SK-N-MC (cell line): ENCODE measurements around the gene ATXN1.

Source experiments
- DNase-seq: peaks from one replicate; pipeline ENCODE4 v3.0.0-alpha.2; 2011; ENCODE audit warnings: low read depth, low spot score
- H3K27ac ChIP-seq: fragments of 200-600 bp; sonication (generic); 2 replicates; pipeline ENCODE4 v1.5.1; 2016; ENCODE audit warnings: mixed run types
- H3K36me3 ChIP-seq: fragments of 200-600 bp; sonication (generic); 2 replicates; pipeline ENCODE4 v1.6.1; 2017; ENCODE audit warnings: antibody characterized with exemption, low read length, mixed read lengths; ENCODE audit not compliant: insufficient read depth
- H3K4me3 ChIP-seq: fragments of 200-600 bp; sonication (generic); 2 replicates; pipeline ENCODE4 v1.5.1; 2016
- H3K9ac ChIP-seq: fragments of 200-600 bp; sonication (generic); 2 replicates; pipeline ENCODE4 v1.8.0; 2017; ENCODE audit warnings: mixed run types, mixed read lengths; ENCODE audit not compliant: insufficient read length
- H3K9me3 ChIP-seq: fragments of 200-600 bp; sonication (generic); 2 replicates; pipeline ENCODE4 v1.6.1; 2017; ENCODE audit warnings: low read depth, mild to moderate bottlenecking, antibody characterized with exemption, low read length, moderate library complexity, mixed read lengths
- EZH2 ChIP-seq: fragments of 200-600 bp; sonication (generic); IDR thresholded peaks from one replicate; pipeline ENCODE4 v1.6.1; 2017; ENCODE audit warnings: antibody characterized with exemption
- FOXP2 ChIP-seq: optimal IDR thresholded peaks from 2 replicates; pipeline ENCODE3; 2011; ENCODE audit warnings: mild to moderate bottlenecking, moderate library complexity; ENCODE audit not compliant: insufficient read depth; ENCODE audit errors: extremely low read length, control extremely low read depth
- POLR2AphosphoS5 ChIP-seq: IDR thresholded peaks from 2 replicates; pipeline ENCODE4 v1.6.1; 2012; ENCODE audit warnings: mild to moderate bottlenecking, low read depth, low read length, borderline replicate concordance

The ATXN1 gene

GRCh38 chr6:16377470-16377869 lies 383.8 kb downstream of the ATXN1 start:
- H3K36me3 ChIP-seq = no peaks in the 10 kb centered on the region
- TF ChIP-seq EZH2 (no peak), FOXP2 (no peak), POLR2AphosphoS5 (no peak)
- no peak for DNase-seq

GRCh38 chr6:16375843-16376242 lies 385.4 kb downstream of the ATXN1 start:
- H3K9ac ChIP-seq = no peak overlapping the region
- H3K27ac ChIP-seq = peak overlapping the region; percentile 1; the same call in 1 of the 2 replicates
- no peak overlapping the region for H3K4me3 ChIP-seq
- TF ChIP-seq EZH2 (no peak), FOXP2 (no peak), POLR2AphosphoS5 (no peak)
- no peaks in the 10 kb centered on the region for H3K9me3 ChIP-seq
- peak; percentile 20 for DNase-seq
- H3K36me3 ChIP-seq = no peaks in the 10 kb centered on the region

More at GRCh38 chr6:16377470-16377869, 383.8 kb downstream of the ATXN1 start:
- Histone ChIP-seq H3K27ac (no peak overlapping the region), H3K9me3 (no peaks in the 10 kb centered on the region), H3K9ac (no peak overlapping the region), H3K4me3 (no peak overlapping the region)

GRCh38 chr6:16375206-16375605 lies 386.1 kb downstream of the ATXN1 start:
- no peaks in the 10 kb centered on the region for H3K36me3 ChIP-seq
- H3K9ac ChIP-seq = no peak overlapping the region
- H3K27ac ChIP-seq = no peak overlapping the region
- H3K9me3 ChIP-seq = no peaks in the 10 kb centered on the region
- H3K4me3 ChIP-seq = no peak overlapping the region
- no peak for DNase-seq
- TF ChIP-seq FOXP2 = no peak
- TF ChIP-seq EZH2 = no peak
- no peak for TF ChIP-seq POLR2AphosphoS5

GRCh38 chr6:16374461-16375200 lies 386.6 kb downstream of the ATXN1 start:
- DNase-seq = no peak

GRCh38 chr6:16374016-16374415 lies 387.2 kb downstream of the ATXN1 start:
- H3K4me3 ChIP-seq = no peak overlapping the region
- TF ChIP-seq POLR2AphosphoS5 = no peak
- TF ChIP-seq FOXP2 = no peak
- TF ChIP-seq EZH2 = no peak
- no peaks in the 10 kb centered on the region for H3K36me3 ChIP-seq
- H3K9me3 ChIP-seq = no peaks in the 10 kb centered on the region
- DNase-seq = no peak
- H3K27ac ChIP-seq = no peak overlapping the region
- H3K9ac ChIP-seq = no peak overlapping the region

More at GRCh38 chr6:16374461-16375200, 386.6 kb downstream of the ATXN1 start:
- H3K27ac ChIP-seq = no peak overlapping the region
- H3K9ac ChIP-seq = no peak overlapping the region
- H3K4me3 ChIP-seq = no peak overlapping the region
- H3K36me3 ChIP-seq = no peaks in the 10 kb centered on the region
- TF ChIP-seq POLR2AphosphoS5 = no peak
- no peaks in the 10 kb centered on the region for H3K9me3 ChIP-seq

- Histone ChIP-seq H3K9me3 (no peaks in the 10 kb centered on the region), H3K9ac (no peak overlapping the region), H3K36me3 (no peaks in the 10 kb centered on the region), H3K27ac (no peak overlapping the region), H3K4me3 (no peak overlapping the region)
- TF ChIP-seq POLR2AphosphoS5 (no peak), EZH2 (no peak), FOXP2 (no peak)
- no peak for DNase-seq
Measured at GRCh38 chr6:16372029-16372776, 389.1 kb downstream of the ATXN1 start.

- no peaks in the 10 kb centered on the region for H3K36me3 ChIP-seq
- TF ChIP-seq EZH2 (no peak), POLR2AphosphoS5 (no peak), FOXP2 (no peak)
- no peak overlapping the region for H3K4me3 ChIP-seq
- no peaks in the 10 kb centered on the region for H3K9me3 ChIP-seq
- no peak overlapping the region for H3K27ac ChIP-seq
- no peak overlapping the region for H3K9ac ChIP-seq
- no peak for DNase-seq
Measured at GRCh38 chr6:16371401-16371800, 389.9 kb downstream of the ATXN1 start.

GRCh38 chr6:16370943-16371342 lies 390.3 kb downstream of the ATXN1 start:
- Histone ChIP-seq H3K9ac (no peak overlapping the region), H3K4me3 (no peak overlapping the region), H3K36me3 (no peaks in the 10 kb centered on the region), H3K9me3 (no peaks in the 10 kb centered on the region), H3K27ac (no peak overlapping the region)
- no peak for TF ChIP-seq POLR2AphosphoS5
- no peak for TF ChIP-seq FOXP2
- TF ChIP-seq EZH2 = no peak
- no peak for DNase-seq
